GM12891 (cell line): ENCODE measurements around the gene CD164L2.

Experiments
- PAX5 ChIP-seq: IDR thresholded peaks from 2 replicates; pipeline ENCODE4 v1.6.1; 2011; ENCODE audit warnings: low read length, moderate library complexity, mild to moderate bottlenecking; ENCODE audit not compliant: insufficient read depth, severe bottlenecking
- POLR2A ChIP-seq: IDR thresholded peaks from 2 replicates; pipeline ENCODE4 v1.6.1; 2011; ENCODE audit warnings: low read depth, low read length, control low read depth
- POLR2AphosphoS5 ChIP-seq: IDR thresholded peaks from 2 replicates; pipeline ENCODE4 v1.6.1; 2011; ENCODE audit warnings: low read depth, low read length, control low read depth
- SPI1 ChIP-seq: IDR thresholded peaks from 2 replicates; pipeline ENCODE4 v1.6.1; 2011; ENCODE audit warnings: low read depth, low read length, control low read depth
- TAF1 ChIP-seq: IDR thresholded peaks from 2 replicates; pipeline ENCODE4 v1.6.1; 2011; ENCODE audit warnings: low read depth, low read length, control low read depth

DNA sequence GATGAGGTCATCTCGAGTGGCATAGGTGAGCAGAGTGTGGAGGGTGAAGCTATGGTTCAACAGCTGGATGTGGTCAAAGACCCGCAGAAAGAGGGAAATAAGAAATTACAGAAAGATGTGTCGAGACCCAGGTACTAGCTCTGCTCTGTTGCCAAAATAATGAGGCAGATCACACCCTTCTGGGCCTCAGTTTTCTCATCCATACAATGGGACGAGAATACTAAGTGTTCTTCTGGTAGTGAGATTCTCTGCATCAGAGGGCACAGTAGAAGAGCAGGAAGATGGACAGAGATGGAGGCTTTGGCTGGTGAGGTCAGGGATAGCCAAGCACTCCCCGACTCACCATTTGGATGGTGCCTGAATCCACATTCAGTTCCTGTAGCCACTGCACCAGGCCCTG, 27.4 kb downstream of the CD164L2 start:
- TF ChIP-seq POLR2AphosphoS5 = no peak
- no peak for TF ChIP-seq PAX5
- no peak for TF ChIP-seq POLR2A
- TF ChIP-seq TAF1 = no peak
- no peak for TF ChIP-seq SPI1
